Trophoblast cell (in vitro differentiated cells and primary cell): ENCODE data around the gene POLN.
"Not testable (repeated sequence)": the region's sequence is repeated elsewhere in the genome, so short reads cannot be mapped to it uniquely, and the experiment has no call there.

Experiments used
- DNase-seq, 2 donors: peaks; one replicate each; pipeline ENCODE4 v3.0.0-alpha.2; 2016
- H2AFZ ChIP-seq: 2 replicates; pipeline ENCODE4 v1.6.1; 2013; ENCODE audit warnings: low read length, moderate library complexity, mild to moderate bottlenecking; ENCODE audit not compliant: insufficient read depth, poor library complexity
- H2AK5ac ChIP-seq: 2 replicates; pipeline ENCODE4 v1.6.1; 2013; ENCODE audit warnings: mild to moderate bottlenecking, low read length
- H2BK120ac ChIP-seq: 2 replicates; pipeline ENCODE4 v1.6.1; 2013; ENCODE audit warnings: low read length, mild to moderate bottlenecking, moderate library complexity; ENCODE audit not compliant: insufficient read depth, poor library complexity
- H2BK12ac ChIP-seq: 2 replicates; pipeline ENCODE4 v1.6.1; 2013; ENCODE audit warnings: mild to moderate bottlenecking, low read length, moderate library complexity
- H2BK5ac ChIP-seq: 2 replicates; pipeline ENCODE4 v1.6.1; 2013; ENCODE audit warnings: low read length, low read depth, moderate library complexity, mild to moderate bottlenecking; ENCODE audit not compliant: poor library complexity
- H3K14ac ChIP-seq: 2 replicates; pipeline ENCODE4 v1.6.1; 2013; ENCODE audit warnings: mild to moderate bottlenecking, low read length
- H3K18ac ChIP-seq: 2 replicates; pipeline ENCODE4 v1.6.1; 2013; ENCODE audit warnings: mild to moderate bottlenecking, low read length
- H3K23ac ChIP-seq: 2 replicates; pipeline ENCODE4 v1.6.1; 2013; ENCODE audit warnings: low read length
- H3K27ac ChIP-seq: 2 replicates; pipeline ENCODE4 v1.5.1; 2013; ENCODE audit warnings: low read depth, mild to moderate bottlenecking, inconsistent platforms, low read length, moderate library complexity
- H3K27me3 ChIP-seq: 2 replicates; pipeline ENCODE4 v1.6.1; 2013; ENCODE audit warnings: inconsistent platforms, mild to moderate bottlenecking, low read length, moderate library complexity; ENCODE audit not compliant: insufficient read depth
- H3K36me3 ChIP-seq, 2 experiments: 1 replicate in 1 of 2; 2 replicates in 1 of 2; pipeline ENCODE4 v1.6.1; 2013; ENCODE audit warnings: low read length in 2 of 2, mild to moderate bottlenecking in 2 of 2, moderate library complexity in 1 of 2; ENCODE audit not compliant: insufficient read depth in 2 of 2, control insufficient read depth in 1 of 2
- H3K4ac ChIP-seq: 2 replicates; pipeline ENCODE4 v1.6.1; 2013; ENCODE audit warnings: low read depth, mild to moderate bottlenecking, low read length, moderate library complexity
- H3K4me1 ChIP-seq, 2 experiments: 1 replicate in 1 of 2; 2 replicates in 1 of 2; pipeline ENCODE4 v1.6.1; 2013; ENCODE audit warnings: low read length in 2 of 2, mild to moderate bottlenecking in 2 of 2, moderate library complexity in 1 of 2; ENCODE audit not compliant: insufficient read depth in 2 of 2, control insufficient read depth in 1 of 2
- H3K4me2 ChIP-seq: 2 replicates; pipeline ENCODE4 v1.6.1; 2013; ENCODE audit warnings: inconsistent platforms, mild to moderate bottlenecking, low read length, moderate library complexity
- H3K4me3 ChIP-seq: 2 replicates; pipeline ENCODE4 v1.5.1; 2013; ENCODE audit warnings: mild to moderate bottlenecking, low read depth, low read length, inconsistent platforms
- H3K79me1 ChIP-seq: one replicate; pipeline ENCODE4 v1.6.1; 2013; ENCODE audit warnings: low read length
- H3K79me2 ChIP-seq: 2 replicates; pipeline ENCODE4 v1.6.1; 2013; ENCODE audit warnings: low read length, mild to moderate bottlenecking; ENCODE audit not compliant: control insufficient read depth, insufficient read depth, poor library complexity
- H3K9ac ChIP-seq: 2 replicates; pipeline ENCODE4 v1.6.1; 2013; ENCODE audit warnings: mild to moderate bottlenecking, low read length
- H3K9me3 ChIP-seq: 2 replicates; pipeline ENCODE4 v1.6.1; 2013; ENCODE audit warnings: low read depth, mild to moderate bottlenecking, control low read depth, inconsistent platforms, low read length; ENCODE audit not compliant: insufficient read depth
- H4K12ac ChIP-seq: 2 replicates; pipeline ENCODE4 v1.6.1; 2013; ENCODE audit warnings: low read depth, mild to moderate bottlenecking, low read length, moderate library complexity
- H4K8ac ChIP-seq: 2 replicates; pipeline ENCODE4 v1.6.1; 2013; ENCODE audit warnings: low read depth, mild to moderate bottlenecking, low read length, moderate library complexity
- H4K91ac ChIP-seq: one replicate; pipeline ENCODE4 v1.6.1; 2013; ENCODE audit warnings: low read depth, mild to moderate bottlenecking, low read length, moderate library complexity
- WGBS: extraction: QIAGEN DNeasy Blood & Tissue Kit; methylation state at CpG from one replicate; pipeline ENCODE4 v1.1.7; 2013; ENCODE audit warnings: missing lambda C conversion rate; ENCODE audit not compliant: insufficient read length, insufficient coverage; ENCODE audit errors: extremely low coverage; 5-methylcytosine and 5-hydroxymethylcytosine counted together

POLN gene

GRCh38 chr4:2166253-2166652 lies 75.7 kb downstream of the POLN start:
- no peak overlapping the region for H4K8ac ChIP-seq
- H3K9me3 ChIP-seq: no peaks in the 10 kb centered on the region
- H3K79me2 ChIP-seq: no peaks in the 10 kb centered on the region
- no peak overlapping the region for H3K23ac ChIP-seq
- no peak overlapping the region for H2AK5ac ChIP-seq
- no CpG with 5 or more reads among the region's 5 CpGs for WGBS
- H3K18ac ChIP-seq: no peak overlapping the region
- H3K27ac ChIP-seq: no peak overlapping the region
- H3K79me1 ChIP-seq: no peaks in the 10 kb centered on the region
- no peak overlapping the region for H2AFZ ChIP-seq
- no peaks in the 10 kb centered on the region for H3K27me3 ChIP-seq
- peak in 1 of 2 donors; percentile 12 for DNase-seq
- no peak overlapping the region for H2BK12ac ChIP-seq
- no peak overlapping the region for H3K4me2 ChIP-seq
- no peak overlapping the region for H2BK120ac ChIP-seq
- no peak overlapping the region for H2BK5ac ChIP-seq
- H3K14ac ChIP-seq: no peak overlapping the region
- H4K12ac ChIP-seq: no peak overlapping the region
- no peaks in the 10 kb centered on the region for H3K4me1 ChIP-seq
- H3K36me3 ChIP-seq: no peaks in the 10 kb centered on the region
- H4K91ac ChIP-seq: no peak overlapping the region
- H3K9ac ChIP-seq: no peak overlapping the region
- H3K4ac ChIP-seq: no peak overlapping the region
- no peak overlapping the region for H3K4me3 ChIP-seq

- H3K18ac ChIP-seq: no peak overlapping the region
- H3K36me3 ChIP-seq: no peaks in the 10 kb centered on the region
- no peak overlapping the region for H2BK5ac ChIP-seq
- H3K14ac ChIP-seq: no peak overlapping the region
- no peak overlapping the region for H3K4ac ChIP-seq
- H3K23ac ChIP-seq: no peak overlapping the region
- no peaks in the 10 kb centered on the region for H3K27me3 ChIP-seq
- no peak overlapping the region for H3K9ac ChIP-seq
- H4K91ac ChIP-seq: no peak overlapping the region
- H2AK5ac ChIP-seq: no peak overlapping the region
- H3K79me2 ChIP-seq: no peaks in the 10 kb centered on the region
- no CpG with 5 or more reads among the region's 7 CpGs for WGBS
- H3K4me3 ChIP-seq: no peak overlapping the region
- H3K27ac ChIP-seq: no peak overlapping the region
- H2BK120ac ChIP-seq: no peak overlapping the region
- H3K4me2 ChIP-seq: no peak overlapping the region
- no peaks in the 10 kb centered on the region for H3K9me3 ChIP-seq
- H4K8ac ChIP-seq: no peak overlapping the region
- no peaks in the 10 kb centered on the region for H3K4me1 ChIP-seq
- no peaks in the 10 kb centered on the region for H3K79me1 ChIP-seq
- no peak overlapping the region for H4K12ac ChIP-seq
- no peak for DNase-seq
- no peak overlapping the region for H2AFZ ChIP-seq
- no peak overlapping the region for H2BK12ac ChIP-seq
Observed at GRCh38 chr4:2165391-2165790, 76.5 kb downstream of the POLN start.

DNA sequence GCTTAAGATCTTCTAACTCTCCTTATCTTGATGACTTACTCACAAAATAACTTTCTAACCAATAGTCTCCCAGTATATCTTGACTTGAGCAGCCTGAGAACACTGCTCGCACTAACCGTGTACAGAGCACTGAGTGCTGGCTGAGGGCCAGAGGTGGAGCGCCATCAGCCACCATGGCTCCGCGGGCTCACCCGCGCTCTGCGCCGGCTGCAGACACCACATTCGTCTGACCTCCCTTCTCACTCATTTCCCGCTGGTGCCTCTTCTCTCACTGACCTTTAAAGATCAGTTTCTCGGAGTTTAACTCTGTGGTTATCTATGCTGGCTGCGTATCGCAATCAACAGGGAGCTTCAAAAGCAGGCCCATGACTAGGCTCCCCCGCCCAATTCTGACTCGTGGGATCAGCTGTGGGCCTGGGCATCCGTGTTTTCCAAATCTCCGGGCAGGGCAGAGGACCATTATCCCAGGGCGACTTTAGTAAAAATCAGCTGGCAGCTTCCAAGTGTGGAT lies 78.6 kb downstream of the POLN start:
- Histone ChIP-seq H3K14ac (no peak overlapping the region), H3K27ac (no peak overlapping the region), H3K27me3 (no peaks in the 10 kb centered on the region), H3K23ac (no peak overlapping the region), H4K12ac (no peak overlapping the region), H3K4me2 (no peak overlapping the region), H2AFZ (no peak overlapping the region), H2AK5ac (no peak overlapping the region), H3K18ac (no peak overlapping the region), H3K4ac (no peak overlapping the region), H4K91ac (no peak overlapping the region), H3K9me3 (peaks cover under 1% of the 10 kb centered on the region), H3K4me1 (peaks cover 0 to 2% of the 10 kb centered on the region in 2 experiments), H2BK120ac (no peak overlapping the region), H3K79me1 (no peaks in the 10 kb centered on the region), H2BK5ac (no peak overlapping the region), H3K9ac (no peak overlapping the region), H2BK12ac (no peak overlapping the region), H3K36me3 (no peaks in the 10 kb centered on the region), H3K79me2 (no peaks in the 10 kb centered on the region), H3K4me3 (no peak overlapping the region), H4K8ac (no peak overlapping the region)
- peak; percentile 30 to 66 for DNase-seq
- WGBS: no CpG with 5 or more reads among the region's 19 CpGs

- not testable (repeated sequence) for H3K9me3 ChIP-seq, H4K8ac ChIP-seq, H3K79me1 ChIP-seq, H3K27ac ChIP-seq, H3K4me1 ChIP-seq, DNase-seq, H3K79me2 ChIP-seq, H3K18ac ChIP-seq, H3K4ac ChIP-seq, H3K14ac ChIP-seq, H3K23ac ChIP-seq, H3K4me2 ChIP-seq, H2AK5ac ChIP-seq, H4K91ac ChIP-seq, H3K4me3 ChIP-seq, H3K9ac ChIP-seq, H2BK12ac ChIP-seq, H3K36me3 ChIP-seq, H2AFZ ChIP-seq, H3K27me3 ChIP-seq, H4K12ac ChIP-seq, H2BK5ac ChIP-seq, H2BK120ac ChIP-seq
- no CpG with 5 or more reads among the region's 40 CpGs for WGBS
Observed at GRCh38 chr4:2161092-2161703, 80.7 kb downstream of the POLN start.
